Astrocyte (in vitro differentiated cells and primary cell): ENCODE data around the gene ARID5B. TPM values are rescaled to one million over a fixed set of nuclear protein-coding genes. Genes with fewer than 3 reads are reported as not detected.

Source experiments
- DNase-seq: peaks from one replicate; pipeline ENCODE4 v3.0.0-alpha.2; 2010; ENCODE audit warnings: low read depth
- FAIRE-seq: peaks from 2 replicates; lab custom pipeline; 2011; peaks lifted over from hg19 to GRCh38; lab: Jason Lieb, UNC
- H2AFZ ChIP-seq: 2 replicates; pipeline ENCODE4 v1.6.0; 2012; ENCODE audit warnings: low read depth, low read length, inconsistent platforms
- H3K27ac ChIP-seq: 2 replicates; pipeline ENCODE4 v1.5.1; 2011; ENCODE audit warnings: low read depth, low read length, inconsistent platforms
- H3K27me3 ChIP-seq: 2 replicates; pipeline ENCODE4 v1.6.0; 2011; ENCODE audit warnings: low read length, inconsistent platforms; ENCODE audit not compliant: insufficient read depth
- H3K36me3 ChIP-seq: 2 replicates; pipeline ENCODE4 v1.5.1; 2011; ENCODE audit warnings: low read length, inconsistent platforms; ENCODE audit not compliant: insufficient read depth
- H3K4me1 ChIP-seq: 2 replicates; pipeline ENCODE4 v1.5.1; 2011; ENCODE audit warnings: low read length, inconsistent platforms; ENCODE audit not compliant: insufficient read depth
- H3K4me2 ChIP-seq: 2 replicates; pipeline ENCODE4 v1.6.0; 2012; ENCODE audit warnings: low read length, inconsistent platforms
- H3K4me3 ChIP-seq: 2 replicates; pipeline ENCODE4 v1.5.1; 2011; ENCODE audit warnings: low read depth, mild to moderate bottlenecking, low read length, inconsistent platforms; ENCODE audit not compliant: insufficient read depth
- H3K79me2 ChIP-seq: 2 replicates; pipeline ENCODE4 v1.6.0; 2012; ENCODE audit warnings: mild to moderate bottlenecking, low read length, inconsistent platforms; ENCODE audit not compliant: insufficient read depth
- H3K9ac ChIP-seq: 2 replicates; pipeline ENCODE4 v1.6.0; 2012; ENCODE audit warnings: mild to moderate bottlenecking, low read length, inconsistent platforms
- H3K9me3 ChIP-seq: 2 replicates; pipeline ENCODE4 v1.5.1; 2012; ENCODE audit warnings: low read depth, mild to moderate bottlenecking, low read length, inconsistent platforms; ENCODE audit not compliant: insufficient read depth
- H4K20me1 ChIP-seq: 2 replicates; pipeline ENCODE4 v1.6.0; 2012; ENCODE audit warnings: low read length, inconsistent platforms; ENCODE audit not compliant: insufficient read depth
- H3K27ac Mint-ChIP-seq: one replicate; pipeline ENCODE4 v1.8.0; 2021; ENCODE audit warnings: mild to moderate bottlenecking, mixed read lengths; ENCODE audit not compliant: unreplicated experiment
- H3K27me3 Mint-ChIP-seq: one replicate; pipeline ENCODE4 v1.8.0; 2021; ENCODE audit warnings: low read depth, mixed read lengths; ENCODE audit not compliant: unreplicated experiment
- H3K36me3 Mint-ChIP-seq: one replicate; pipeline ENCODE4 v1.8.0; 2021; ENCODE audit warnings: low read depth, mixed read lengths; ENCODE audit not compliant: unreplicated experiment
- H3K4me1 Mint-ChIP-seq: one replicate; pipeline ENCODE4 v1.8.0; 2021; ENCODE audit warnings: low read depth, mixed read lengths; ENCODE audit not compliant: unreplicated experiment
- H3K4me3 Mint-ChIP-seq: one replicate; pipeline ENCODE4 v1.8.0; 2021; ENCODE audit warnings: mild to moderate bottlenecking, moderate library complexity, mixed read lengths; ENCODE audit not compliant: unreplicated experiment
- H3K9me3 Mint-ChIP-seq: one replicate; pipeline ENCODE4 v1.8.0; 2021; ENCODE audit warnings: mild to moderate bottlenecking, mixed read lengths; ENCODE audit not compliant: unreplicated experiment
- EZH2 ChIP-seq: IDR thresholded peaks from 2 replicates; pipeline ENCODE4 v1.6.1; 2012; ENCODE audit warnings: mild to moderate bottlenecking, low read length, inconsistent platforms; ENCODE audit not compliant: insufficient read depth
- total RNA-seq: library from RNA; stranded (reverse); gene quantifications from 2 replicates; pipeline ENCODE4 v1.2.1, GENCODE V29; 2021
- TF ChIP-seq, protein P1 (sequence below): IDR thresholded peaks from 2 replicates; pipeline ENCODE4 v1.5.1; 2011; ENCODE audit warnings: low read depth, mild to moderate bottlenecking, inconsistent platforms, low read length, moderate library complexity; ENCODE audit not compliant: insufficient read depth

The ARID5B gene
- total RNA-seq, 1 donor from 2014 or later = 66.0 TPM

DNA sequence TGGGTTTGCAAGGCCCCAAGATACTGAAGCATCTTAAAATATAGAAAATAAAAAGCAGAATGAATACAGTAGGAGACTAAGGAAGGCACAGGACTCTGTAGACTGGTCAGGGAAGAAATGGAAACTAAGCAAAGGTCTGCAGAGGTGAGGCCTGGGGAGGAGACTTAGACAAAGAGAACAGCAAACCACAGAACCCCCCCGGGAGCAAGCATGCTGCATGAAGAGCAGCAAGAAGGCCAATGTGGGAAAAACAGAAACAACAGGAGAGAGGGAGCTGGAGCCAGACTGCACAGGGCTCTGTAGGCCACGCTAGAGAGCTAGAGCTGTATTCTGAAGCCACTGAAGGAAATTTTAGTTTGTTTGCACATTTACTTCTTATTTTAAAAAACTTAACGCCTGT lies 45.7 kb upstream of the ARID5B start:
- no peak overlapping the region for H3K27ac Mint-ChIP-seq
- no peak overlapping the region for H3K27ac ChIP-seq
- TF ChIP-seq EZH2 = no peak
- TF ChIP-seq, protein P1, sequence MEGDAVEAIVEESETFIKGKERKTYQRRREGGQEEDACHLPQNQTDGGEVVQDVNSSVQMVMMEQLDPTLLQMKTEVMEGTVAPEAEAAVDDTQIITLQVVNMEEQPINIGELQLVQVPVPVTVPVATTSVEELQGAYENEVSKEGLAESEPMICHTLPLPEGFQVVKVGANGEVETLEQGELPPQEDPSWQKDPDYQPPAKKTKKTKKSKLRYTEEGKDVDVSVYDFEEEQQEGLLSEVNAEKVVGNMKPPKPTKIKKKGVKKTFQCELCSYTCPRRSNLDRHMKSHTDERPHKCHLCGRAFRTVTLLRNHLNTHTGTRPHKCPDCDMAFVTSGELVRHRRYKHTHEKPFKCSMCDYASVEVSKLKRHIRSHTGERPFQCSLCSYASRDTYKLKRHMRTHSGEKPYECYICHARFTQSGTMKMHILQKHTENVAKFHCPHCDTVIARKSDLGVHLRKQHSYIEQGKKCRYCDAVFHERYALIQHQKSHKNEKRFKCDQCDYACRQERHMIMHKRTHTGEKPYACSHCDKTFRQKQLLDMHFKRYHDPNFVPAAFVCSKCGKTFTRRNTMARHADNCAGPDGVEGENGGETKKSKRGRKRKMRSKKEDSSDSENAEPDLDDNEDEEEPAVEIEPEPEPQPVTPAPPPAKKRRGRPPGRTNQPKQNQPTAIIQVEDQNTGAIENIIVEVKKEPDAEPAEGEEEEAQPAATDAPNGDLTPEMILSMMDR = no peak
- no peaks in the 10 kb centered on the region for H4K20me1 ChIP-seq
- H3K9ac ChIP-seq = no peak overlapping the region
- H3K4me3 Mint-ChIP-seq = no peak overlapping the region
- no peaks in the 10 kb centered on the region for H3K79me2 ChIP-seq
- peaks cover 5% of the 10 kb centered on the region for H3K9me3 Mint-ChIP-seq
- H3K4me1 ChIP-seq = no peaks in the 10 kb centered on the region
- H3K27me3 ChIP-seq = no peaks in the 10 kb centered on the region
- no peak overlapping the region for H2AFZ ChIP-seq
- peaks cover 3% of the 10 kb centered on the region for H3K4me1 Mint-ChIP-seq
- no peaks in the 10 kb centered on the region for H3K9me3 ChIP-seq
- H3K36me3 Mint-ChIP-seq = no peaks in the 10 kb centered on the region
- FAIRE-seq (no peak), DNase-seq (no peak)
- H3K27me3 Mint-ChIP-seq = peaks cover 8% of the 10 kb centered on the region
- H3K4me3 ChIP-seq = no peak overlapping the region
- H3K4me2 ChIP-seq = no peak overlapping the region
- no peaks in the 10 kb centered on the region for H3K36me3 ChIP-seq

DNA sequence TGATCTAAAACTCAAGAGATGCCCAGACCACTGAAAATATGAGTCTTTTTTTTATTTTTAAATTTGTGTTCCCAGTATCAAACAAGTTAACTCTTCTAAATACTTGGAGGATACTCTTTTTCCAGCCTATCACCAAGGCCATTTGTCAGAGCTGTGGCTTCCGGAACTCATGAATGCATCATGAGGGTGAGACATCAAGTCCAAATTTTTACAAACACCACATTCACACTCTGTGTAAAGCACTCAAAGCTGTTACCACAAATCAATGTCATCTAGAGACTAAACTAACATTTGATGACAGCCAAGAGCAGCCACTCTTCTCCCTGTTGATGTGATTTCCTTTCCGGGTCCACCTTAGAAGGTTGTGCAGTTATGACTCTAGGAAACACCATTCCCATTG lies 43.8 kb upstream of the ARID5B start:
- Histone ChIP-seq H2AFZ (no peak overlapping the region), H4K20me1 (no peaks in the 10 kb centered on the region), H3K79me2 (no peaks in the 10 kb centered on the region), H3K4me3 (no peak overlapping the region), H3K9ac (no peak overlapping the region), H3K9me3 (no peaks in the 10 kb centered on the region), H3K27me3 (no peaks in the 10 kb centered on the region), H3K4me1 (no peaks in the 10 kb centered on the region), H3K27ac (no peak overlapping the region), H3K4me2 (no peak overlapping the region), H3K36me3 (no peaks in the 10 kb centered on the region)
- DNase-seq (no peak), FAIRE-seq (no peak)
- H3K9me3 Mint-ChIP-seq = peaks cover 5% of the 10 kb centered on the region
- no peaks in the 10 kb centered on the region for H3K36me3 Mint-ChIP-seq
- no peak for TF ChIP-seq EZH2
- TF ChIP-seq, protein P1 = no peak
- H3K27ac Mint-ChIP-seq = no peak overlapping the region
- peaks cover 8% of the 10 kb centered on the region for H3K27me3 Mint-ChIP-seq
- H3K4me1 Mint-ChIP-seq = peaks cover 3% of the 10 kb centered on the region
- H3K4me3 Mint-ChIP-seq = no peak overlapping the region

DNA sequence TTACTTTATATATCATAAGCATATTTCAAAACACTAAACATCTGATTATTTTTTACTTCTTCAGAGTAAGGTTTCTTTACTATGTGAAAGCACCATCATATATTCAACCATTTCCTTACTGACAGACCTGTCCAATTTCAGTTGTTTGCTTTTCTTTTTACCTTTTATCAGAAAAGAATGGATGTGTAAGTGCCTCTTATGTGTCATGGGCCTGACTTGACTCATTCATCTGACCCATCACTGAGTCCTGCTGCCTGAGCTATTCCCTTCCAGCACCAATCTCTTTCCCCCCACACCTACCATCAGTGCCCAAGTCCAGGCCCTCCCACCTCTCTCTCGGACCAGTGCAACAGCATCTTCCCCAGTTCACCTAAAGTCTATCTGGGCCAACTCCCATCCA lies 41.7 kb upstream of the ARID5B start:
- Mint-ChIP-seq H3K36me3 (no peaks in the 10 kb centered on the region), H3K4me3 (no peak overlapping the region), H3K27me3 (peaks cover 5% of the 10 kb centered on the region), H3K27ac (no peak overlapping the region), H3K4me1 (peaks cover 3% of the 10 kb centered on the region), H3K9me3 (peaks cover 3% of the 10 kb centered on the region)
- Histone ChIP-seq H3K4me1 (no peaks in the 10 kb centered on the region), H3K9me3 (no peaks in the 10 kb centered on the region), H2AFZ (no peak overlapping the region), H3K27me3 (no peaks in the 10 kb centered on the region), H3K79me2 (no peaks in the 10 kb centered on the region), H3K36me3 (no peaks in the 10 kb centered on the region), H3K27ac (no peak overlapping the region), H3K4me3 (no peak overlapping the region), H3K4me2 (no peak overlapping the region), H3K9ac (no peak overlapping the region), H4K20me1 (no peaks in the 10 kb centered on the region)
- DNase-seq (no peak), FAIRE-seq (no peak)
- no peak for TF ChIP-seq EZH2
- TF ChIP-seq, protein P1 = no peak
